Endometrium (tissue), 2 donors: ENCODE measurements around the gene H2BK1.

ENCODE experiments used
- FAIRE-seq: peaks from 2 replicates; lab custom pipeline; 2012; peaks lifted over from hg19 to GRCh38; lab: Jason Lieb, UNC
- donor health status: control.
- donor health status: control.

H2BK1 gene

DNA sequence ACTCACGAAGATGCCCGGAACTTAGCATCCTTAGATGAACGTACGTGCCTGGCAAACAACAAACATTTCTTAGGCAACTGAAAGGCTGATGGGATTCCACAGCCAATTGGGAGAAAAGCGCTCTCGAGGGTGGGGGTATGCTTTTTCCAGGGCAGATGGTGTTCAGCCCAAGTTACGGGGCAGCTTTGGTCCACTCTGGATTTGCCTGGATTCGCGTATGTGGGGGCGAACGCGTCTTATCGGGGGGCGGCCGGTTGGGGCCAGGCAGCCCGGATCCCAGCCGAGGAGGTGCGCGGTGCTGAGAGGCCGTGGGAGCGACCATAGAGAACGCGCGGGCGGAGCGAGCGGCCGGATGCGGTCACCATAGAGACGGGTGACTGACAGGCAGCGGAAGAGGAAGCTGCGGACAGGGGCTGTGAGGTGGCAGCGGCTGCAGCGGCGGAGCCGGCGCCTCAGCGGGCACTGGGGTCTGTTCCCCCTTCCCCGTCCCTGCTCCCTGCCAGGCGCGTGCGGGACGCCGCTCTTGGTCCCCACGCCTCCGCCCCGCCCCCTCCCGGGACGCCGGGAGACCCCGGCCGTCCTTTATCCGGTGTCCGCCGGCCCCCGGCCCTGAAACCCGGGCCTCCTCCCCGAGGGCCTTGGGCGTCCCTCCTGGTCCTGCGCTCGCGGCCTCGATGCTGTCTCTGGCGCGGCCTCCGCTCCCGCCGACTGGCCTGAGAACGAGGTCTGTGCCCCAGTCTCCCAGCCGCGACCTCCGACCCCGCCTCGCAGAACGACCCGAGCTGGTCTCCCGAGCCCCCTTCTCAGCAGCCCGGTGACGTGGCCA is 22.0 kb upstream of the H2BK1 start, which contains the start of gene CHPF2:
TSS of gene CHPF2 (plus strand) at position 393 of the 826 bp plus-strand sequence. CDS start 1,529 bp downstream, outside the sequence.
- FAIRE-seq = no peak

DNA sequence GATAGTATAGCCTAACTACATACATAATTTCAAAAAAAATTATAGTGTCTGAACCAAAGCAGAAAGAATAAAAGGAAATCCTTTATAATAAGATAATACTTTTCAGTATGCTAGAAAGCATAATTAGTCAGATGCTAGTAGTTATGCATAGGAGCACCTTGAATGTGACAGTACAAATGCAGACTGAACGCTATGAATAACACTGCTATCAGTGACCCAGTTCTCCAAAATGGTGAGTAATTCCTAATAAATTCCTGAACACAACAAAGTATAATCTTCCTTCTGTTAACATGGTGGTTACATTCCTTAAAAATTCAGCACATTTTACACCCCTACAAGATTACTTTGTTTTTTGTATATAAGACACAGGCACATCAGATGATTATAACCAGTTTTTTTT is 20.8 kb upstream of the H2BK1 start:
- no peak for FAIRE-seq

DNA sequence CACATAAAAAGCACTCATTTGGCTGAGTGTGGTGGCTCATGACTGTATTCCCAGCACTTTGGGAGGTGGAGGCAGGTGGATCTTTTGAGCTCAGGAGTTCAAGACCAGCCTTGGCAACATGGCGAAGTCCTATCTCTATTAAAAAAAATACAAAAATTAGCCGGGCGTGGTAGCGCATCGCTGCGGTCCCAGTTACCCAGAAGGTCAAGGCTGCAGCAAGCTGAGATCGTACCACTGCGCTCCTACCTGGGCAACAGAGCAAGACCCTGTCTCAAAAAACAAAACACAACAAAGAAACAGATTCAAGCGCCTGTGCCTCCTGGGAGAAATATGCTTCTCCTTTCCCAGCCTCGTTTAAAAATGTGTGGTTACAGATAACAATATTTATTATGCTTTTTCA is 19.0 kb upstream of the H2BK1 start:
- FAIRE-seq = no peak

DNA sequence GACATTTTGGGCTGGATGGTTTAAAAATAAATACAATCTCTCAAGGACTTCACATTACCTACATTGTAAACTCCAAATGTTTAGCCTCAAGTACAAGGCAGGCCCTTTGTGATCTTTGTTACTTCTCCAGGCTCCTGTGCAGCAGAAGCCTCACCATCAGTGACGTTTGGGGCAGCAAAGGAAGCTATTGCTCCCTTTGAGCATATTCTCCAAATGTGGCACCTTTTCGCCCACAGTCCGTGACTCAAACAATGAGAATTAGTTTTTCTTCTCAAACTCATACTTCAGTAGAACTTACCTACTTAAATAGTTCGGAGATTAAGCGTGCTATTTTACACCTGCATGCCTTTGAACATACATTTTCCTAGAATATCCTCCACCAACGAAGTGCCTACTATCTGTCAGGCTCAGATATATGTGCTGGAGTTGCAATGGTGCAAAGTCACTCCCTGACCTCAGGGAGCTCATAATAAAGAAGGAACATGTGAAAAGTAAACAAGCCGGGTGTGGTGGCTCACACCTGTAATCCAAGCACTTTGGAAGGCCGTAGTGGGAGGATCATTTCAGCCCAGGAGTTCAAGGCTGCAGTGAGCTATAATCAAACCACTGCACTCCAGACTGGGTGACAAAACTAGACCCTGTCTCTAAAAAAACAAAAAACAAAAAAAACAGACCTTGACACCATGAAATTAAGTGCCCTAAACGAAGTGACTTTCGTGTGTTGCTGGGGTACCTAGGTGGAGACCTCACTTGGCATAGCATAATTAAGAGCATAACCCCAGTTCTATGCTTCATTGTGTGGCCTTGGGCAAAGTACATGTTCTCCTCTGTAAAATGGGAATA is 18.0 kb upstream of the H2BK1 start:
- FAIRE-seq = no peak

DNA sequence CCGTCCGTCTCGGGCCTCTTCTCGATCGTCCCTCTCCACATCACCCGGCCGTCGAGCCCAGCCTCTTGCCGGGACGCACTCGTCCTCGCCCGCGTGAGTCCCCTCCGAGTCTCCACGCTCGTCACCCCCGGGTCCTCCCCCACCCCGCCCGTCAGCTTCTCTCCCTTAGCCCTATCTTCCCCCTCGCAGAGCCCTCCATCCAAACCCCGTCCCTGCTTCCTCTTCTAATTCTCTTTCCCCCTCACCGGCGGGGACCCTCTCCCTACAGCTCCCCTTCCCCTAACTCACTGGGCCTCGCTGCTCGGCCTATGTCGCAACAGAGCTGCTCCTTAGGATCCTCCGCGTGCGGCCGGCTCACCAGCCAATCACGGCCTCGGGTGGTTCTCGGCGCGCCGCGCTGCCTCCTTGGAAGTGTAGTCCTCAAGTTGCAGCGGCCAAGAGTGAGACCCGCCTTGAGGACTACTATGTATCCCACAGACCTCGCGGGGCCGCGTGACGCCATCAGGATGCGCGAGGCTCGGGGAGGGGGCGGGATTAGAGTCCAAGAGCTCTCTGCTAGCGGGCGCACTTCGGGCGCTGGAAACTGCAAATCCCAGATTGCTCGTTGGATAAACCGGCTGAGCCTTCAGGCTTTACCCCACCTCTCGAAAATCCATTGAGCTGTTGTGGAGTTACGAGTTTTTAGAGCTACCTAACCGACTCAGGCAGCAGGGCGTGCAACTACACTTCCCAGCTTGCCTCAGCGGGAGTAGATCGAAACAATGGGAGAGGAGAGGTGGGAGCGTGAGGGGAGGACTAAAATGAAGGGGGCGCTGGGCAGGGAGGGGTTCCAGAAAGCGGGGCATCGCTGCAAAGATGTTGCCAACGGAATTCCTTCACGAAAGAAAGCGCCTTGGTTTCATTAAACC is 16.8 kb upstream of the H2BK1 start, which contains the start of gene ABCF2:
TSS of gene ABCF2 (minus strand) at position 331 of the 908 bp plus-strand sequence. CDS start 747 bp downstream, outside the sequence.
- peak; percentile 97 for FAIRE-seq

DNA sequence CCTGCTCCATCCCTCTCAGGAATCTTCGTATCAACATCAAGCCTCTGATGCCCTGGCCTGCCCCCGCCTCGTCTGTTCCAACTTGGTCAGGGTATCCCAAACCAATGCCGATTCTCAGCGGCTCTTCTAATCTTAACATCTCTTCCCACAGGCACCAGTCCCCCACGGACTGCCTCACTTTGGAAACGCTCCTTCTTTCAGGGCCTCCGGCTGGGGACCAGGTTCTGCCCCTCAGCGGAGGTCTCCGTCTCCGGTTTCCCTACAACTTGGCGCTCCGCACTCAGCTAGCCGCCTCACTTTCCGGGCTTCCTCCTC is 16.2 kb upstream of the H2BK1 start:
- no peak for FAIRE-seq

- no peak for FAIRE-seq
Measured at GRCh38 chr7:151225948-151226510, 15.7 kb upstream of the H2BK1 start.

GRCh38 chr7:151223728-151224127 is 13.4 kb upstream of the H2BK1 start:
- no peak for FAIRE-seq

- no peak for FAIRE-seq
Measured at GRCh38 chr7:151218170-151218569, 7.9 kb upstream of the H2BK1 start.

DNA sequence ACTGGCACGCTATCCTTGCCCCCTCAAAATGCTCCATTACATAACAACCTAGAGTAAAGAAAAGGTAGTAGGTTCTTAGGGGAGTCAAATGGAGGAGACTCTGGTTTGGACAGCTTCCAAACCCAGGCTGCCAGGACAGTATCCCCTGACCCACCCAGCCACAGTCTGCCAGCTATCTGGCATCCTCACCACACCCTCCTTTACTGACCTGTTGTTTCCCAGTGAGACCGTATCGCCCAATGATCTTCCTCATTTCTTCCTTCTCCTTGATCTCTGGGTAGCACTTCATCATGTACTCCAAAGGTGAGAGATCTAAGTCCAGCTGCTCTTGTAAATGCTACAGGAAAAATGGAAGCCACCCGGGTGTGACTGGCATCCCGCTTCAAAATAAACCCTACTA is 5.1 kb upstream of the H2BK1 start:
- no peak for FAIRE-seq

- FAIRE-seq = no peak
Measured at GRCh38 chr7:151213826-151214225, 3.5 kb upstream of the H2BK1 start.

DNA sequence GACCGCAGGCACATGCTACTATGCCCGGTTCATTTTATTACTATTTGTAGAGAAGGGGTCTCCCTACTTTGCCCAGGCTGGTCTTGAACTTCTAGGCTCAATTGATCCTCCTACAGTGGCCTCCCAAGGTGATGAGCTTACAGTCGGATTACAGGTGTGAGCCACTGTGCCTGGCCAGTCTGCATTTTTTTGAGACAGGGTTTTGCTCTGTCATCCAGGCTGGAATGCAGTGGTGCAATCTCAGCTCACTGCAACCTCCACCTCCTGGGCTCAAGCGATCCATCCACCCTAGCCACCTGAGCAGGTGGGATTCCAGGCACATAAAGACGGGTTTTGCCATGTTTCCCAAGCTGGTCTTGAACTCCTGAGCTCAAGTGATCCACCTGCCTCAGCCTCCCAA is 2.3 kb upstream of the H2BK1 start:
- no peak for FAIRE-seq

DNA sequence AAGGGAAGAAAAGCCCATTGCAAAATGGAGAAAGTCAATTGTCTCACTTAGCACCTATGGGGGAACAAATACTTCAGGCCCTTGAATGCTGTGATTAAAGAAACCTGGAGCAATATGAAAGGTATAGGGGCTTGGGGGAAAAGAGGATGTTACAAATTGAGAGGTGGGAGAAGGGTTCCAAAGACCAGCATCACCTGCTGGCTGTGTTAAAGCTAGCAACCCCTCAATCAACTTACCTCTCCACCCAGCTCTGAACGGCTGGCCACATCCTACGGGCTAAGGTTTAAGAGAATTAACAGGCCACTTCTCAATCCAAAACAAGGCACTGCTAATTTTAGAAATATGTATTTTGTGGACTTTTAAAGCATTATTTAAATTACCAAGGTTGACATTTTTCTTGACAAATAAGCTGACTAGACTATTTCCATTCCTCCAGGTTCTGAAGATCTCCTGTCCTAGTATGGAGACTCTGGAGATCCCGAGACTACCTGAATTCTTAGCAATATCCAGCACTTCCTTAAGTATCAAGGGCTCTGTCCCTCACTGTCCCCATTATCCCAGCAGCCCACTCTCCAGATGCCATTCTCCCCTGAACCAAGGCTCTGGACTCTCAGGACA is 976 bp upstream of the H2BK1 start:
- FAIRE-seq = no peak

- FAIRE-seq = no peak
Measured at GRCh38 chr7:151209588-151209987, 700 bp downstream of the H2BK1 start.

DNA sequence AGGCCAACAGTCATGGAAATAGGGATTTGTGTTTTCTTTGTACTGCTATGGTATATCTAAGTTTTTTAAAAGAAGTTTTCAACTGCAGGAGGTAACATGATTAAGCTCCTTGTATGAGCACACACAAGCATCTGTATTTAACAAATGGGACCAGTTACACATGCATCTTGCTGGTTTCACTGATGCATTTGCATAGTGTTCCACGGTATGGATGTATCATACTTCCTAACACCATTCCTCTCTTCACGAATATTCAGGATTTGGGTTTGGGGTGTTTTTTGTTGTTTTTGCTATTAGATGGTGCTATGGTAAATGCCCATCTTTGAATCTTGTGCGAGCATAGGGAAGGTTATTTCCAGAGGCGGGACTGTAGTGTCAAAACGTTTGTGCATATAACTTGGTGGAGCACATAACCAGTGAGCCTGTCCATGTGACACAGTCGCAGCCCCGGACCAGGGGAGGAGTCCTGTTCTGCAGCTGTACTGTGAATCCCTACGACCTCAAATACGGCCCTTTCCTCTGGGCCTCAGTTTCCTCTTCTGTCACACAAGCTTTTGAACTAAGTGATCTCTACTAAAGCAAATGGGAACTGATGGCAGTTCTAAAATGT is 1.9 kb downstream of the H2BK1 start:
- FAIRE-seq = no peak

DNA sequence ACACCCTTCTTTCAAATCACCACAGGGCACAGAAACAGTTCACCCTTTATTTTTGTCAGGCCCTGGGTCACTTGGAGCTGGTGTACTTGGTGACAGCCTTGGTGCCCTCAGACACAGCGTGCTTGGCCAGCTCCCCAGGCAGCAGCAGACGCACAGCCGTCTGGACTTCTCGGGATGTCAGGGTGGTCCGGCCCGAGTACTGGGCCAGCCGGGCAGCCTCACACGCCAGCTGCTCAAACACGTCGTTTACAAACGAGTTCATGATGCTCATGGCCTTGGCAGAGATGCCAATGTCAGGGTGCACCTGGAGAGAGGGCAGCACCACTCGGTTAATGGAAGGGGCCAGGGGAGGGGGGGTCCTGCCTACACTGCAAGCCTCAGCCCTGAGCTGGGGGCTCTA is 2.5 kb downstream of the H2BK1 start:
- no peak for FAIRE-seq

DNA sequence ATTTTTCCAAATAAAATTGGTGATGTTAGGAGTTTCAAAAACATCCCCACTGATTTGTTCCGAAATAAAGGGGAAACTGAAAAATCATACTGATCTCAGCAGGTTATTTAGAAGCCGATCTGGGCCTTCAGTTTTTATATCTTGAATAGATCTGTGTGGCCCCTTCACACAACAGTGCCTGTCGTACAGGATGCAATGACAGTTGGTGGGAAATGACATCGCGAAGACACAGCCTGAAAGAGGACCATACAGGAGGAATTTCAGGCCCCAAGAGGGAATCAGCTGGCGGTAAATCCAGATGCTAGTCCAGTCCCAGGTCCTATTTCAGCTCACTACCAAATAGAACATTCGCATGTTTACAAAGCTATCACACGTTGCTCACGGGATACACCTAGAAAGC is 3.0 kb downstream of the H2BK1 start:
- FAIRE-seq = no peak

- no peak for FAIRE-seq
Measured at GRCh38 chr7:151206914-151207313, 3.4 kb downstream of the H2BK1 start.

DNA sequence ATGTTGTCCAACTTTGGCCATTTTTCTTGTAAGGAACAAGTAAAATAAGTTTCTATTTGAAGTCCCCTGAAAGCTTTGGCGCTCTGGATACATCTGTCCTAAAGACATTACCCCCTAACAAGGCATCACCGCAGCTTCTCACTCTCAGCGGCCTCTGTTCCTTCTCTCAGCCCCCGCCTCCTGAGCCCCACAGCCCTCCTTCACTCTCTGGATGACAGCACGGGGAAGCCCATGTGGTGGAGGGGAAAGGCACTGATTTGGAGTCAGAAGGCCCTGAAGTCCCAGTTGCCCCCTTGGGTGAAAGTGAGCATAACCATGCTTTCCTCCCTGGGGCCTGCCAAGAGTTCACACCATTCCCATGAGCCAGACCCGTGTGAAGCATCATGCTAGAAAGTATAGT is 4.6 kb downstream of the H2BK1 start:
- no peak for FAIRE-seq

DNA sequence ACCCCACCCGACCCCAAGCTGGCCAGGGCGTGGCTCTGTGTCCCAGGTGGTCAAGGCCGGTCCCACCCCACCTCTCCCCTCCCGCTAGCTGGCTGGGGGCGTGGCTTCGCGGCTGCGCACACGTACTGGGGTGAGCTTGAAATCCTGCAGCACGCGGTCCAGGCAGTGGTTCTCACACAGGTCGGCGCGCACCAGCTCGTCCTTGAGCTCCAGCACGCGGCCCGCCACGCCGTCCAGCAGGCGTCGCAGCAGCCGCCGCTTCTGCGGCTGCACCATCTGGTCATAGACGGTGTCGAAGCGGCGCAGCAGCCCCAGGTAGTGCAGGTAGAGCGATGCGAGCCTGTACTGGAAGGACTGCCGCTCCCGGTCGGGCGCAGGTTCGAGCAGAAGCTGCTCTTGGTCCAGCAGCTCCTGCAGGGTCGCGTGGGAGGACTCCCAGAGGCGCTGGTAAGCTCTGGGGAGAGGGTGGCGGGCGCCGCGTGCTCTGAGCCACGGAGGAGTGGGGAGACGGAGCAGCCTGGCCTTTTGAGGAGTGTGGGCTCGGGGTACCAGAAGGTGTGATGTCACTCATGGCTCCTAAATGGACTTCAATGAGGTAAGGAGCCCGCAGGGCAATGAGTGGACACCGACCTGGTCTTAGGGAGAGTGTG is 5.8 kb downstream of the H2BK1 start:
- no peak for FAIRE-seq

DNA sequence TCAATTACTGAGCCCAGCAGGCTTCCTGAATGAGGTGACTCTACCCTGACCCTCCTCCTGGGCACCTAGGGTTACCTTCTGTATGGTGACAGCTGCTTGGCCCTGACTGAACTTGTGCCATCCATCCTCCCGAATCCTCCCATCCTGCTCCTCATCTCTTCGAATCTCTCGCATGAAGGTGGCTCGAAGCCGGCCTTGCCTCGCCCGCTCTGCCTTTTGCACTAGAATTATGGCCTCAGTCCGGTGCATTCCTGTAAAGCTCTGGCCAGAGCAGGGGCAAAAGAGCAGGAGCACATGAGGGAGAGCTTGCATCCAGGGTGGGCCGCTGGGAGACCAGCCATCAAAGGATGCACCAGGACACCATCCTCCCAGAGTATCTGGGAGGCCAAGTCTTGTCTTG is 7.5 kb downstream of the H2BK1 start:
- no peak for FAIRE-seq
